HEK293 (cell line): Measurements from ENCODE around the gene NFXL1.
A peak's percentile ranks its signal among the peaks of the same experiment; 100 is the strongest.

ENCODE experiments used
- CTCF ChIA-PET: fragments of 350-600 bp; formaldehyde crosslinking; extraction: SDS; loops from one replicate; lab custom pipeline; 2021; ENCODE audit warnings: antibody characterized with exemption; lab: Yijun Ruan, JAX
- POLR2A ChIA-PET: fragments of 300-600 bp; formaldehyde crosslinking; extraction: SDS; loops from one replicate; lab custom pipeline; 2020; ENCODE audit warnings: antibody characterized with exemption, inconsistent platforms; lab: Yijun Ruan, JAX
- H3K27ac ChIP-seq: fragments of 200-500 bp; sonication (Bioruptor generic); 2 replicates; pipeline ENCODE4 v1.5.1; 2014; ENCODE audit warnings: low read depth, low read length, control low read depth, inconsistent platforms; ENCODE audit errors: extremely low read depth
- H3K36me3 ChIP-seq, 2 experiments: fragments of 200-500 bp in 1 of 2; sonication (Bioruptor generic) in 1 of 2; 1 replicate in 1 of 2; 2 replicates in 1 of 2; pipeline ENCODE4 v1.5.1; 2014 to 2017; ENCODE audit warnings: inconsistent platforms in 2 of 2, low read length in 2 of 2; ENCODE audit not compliant: control insufficient read depth in 2 of 2, insufficient read depth in 1 of 2
- H3K4me1 ChIP-seq: fragments of 200-500 bp; sonication (Bioruptor generic); 2 replicates; pipeline ENCODE4 v1.5.1; 2014; ENCODE audit warnings: mild to moderate bottlenecking, low read length, inconsistent platforms; ENCODE audit not compliant: control insufficient read depth, insufficient read depth
- H3K4me3 ChIP-seq: 2 replicates; pipeline ENCODE4 v1.5.1; 2011; ENCODE audit warnings: low read depth, mild to moderate bottlenecking, control low read depth, low read length, moderate library complexity
- H3K9me3 ChIP-seq: fragments of 200-500 bp; sonication (Bioruptor generic); 2 replicates; pipeline ENCODE4 v1.5.1; 2014; ENCODE audit warnings: low read depth, low read length, inconsistent platforms; ENCODE audit not compliant: control insufficient read depth, insufficient read depth
- EGR2 ChIP-seq: fragments of 450-650 bp; formaldehyde crosslinking; IDR thresholded peaks from 2 replicates; pipeline ENCODE4 v1.5.1; 2016; ENCODE audit warnings: low read depth, missing biosample characterization, missing genetic modification characterization
- KLF16 ChIP-seq: fragments of 450-650 bp; formaldehyde crosslinking; IDR thresholded peaks from 2 replicates; pipeline ENCODE4 v1.5.1; 2017; ENCODE audit warnings: missing biosample characterization, missing genetic modification characterization
- KLF7 ChIP-seq: fragments of 450-650 bp; formaldehyde crosslinking; IDR thresholded peaks from 2 replicates; pipeline ENCODE4 v1.5.1; 2016; ENCODE audit warnings: missing biosample characterization, missing genetic modification characterization, borderline replicate concordance
- OSR2 ChIP-seq: fragments of 450-650 bp; formaldehyde crosslinking; IDR thresholded peaks from 2 replicates; pipeline ENCODE4 v1.5.1; 2016; ENCODE audit warnings: missing biosample characterization, missing genetic modification characterization
- PRDM1 ChIP-seq: fragments of 450-650 bp; formaldehyde crosslinking; IDR thresholded peaks from 2 replicates; pipeline ENCODE4; 2016; ENCODE audit warnings: missing biosample characterization, missing genetic modification characterization
- ZEB2 ChIP-seq: fragments of 450-650 bp; formaldehyde crosslinking; IDR thresholded peaks from 2 replicates; pipeline ENCODE4 v1.5.1; 2016; ENCODE audit warnings: missing biosample characterization, missing genetic modification characterization
- ZNF10 ChIP-seq: fragments of 450-650 bp; formaldehyde crosslinking; IDR thresholded peaks from 2 replicates; pipeline ENCODE4 v1.5.1; 2017; ENCODE audit warnings: missing biosample characterization, missing genetic modification characterization
- ZNF114 ChIP-seq: fragments of 450-650 bp; formaldehyde crosslinking; IDR thresholded peaks from 2 replicates; pipeline ENCODE4 v1.5.0; 2017; ENCODE audit warnings: missing biosample characterization, missing genetic modification characterization
- ZNF132 ChIP-seq: fragments of 450-650 bp; formaldehyde crosslinking; IDR thresholded peaks from 2 replicates; pipeline ENCODE4 v1.5.1; 2017; ENCODE audit warnings: missing biosample characterization, missing genetic modification characterization, borderline replicate concordance
- ZNF133 ChIP-seq: fragments of 450-650 bp; formaldehyde crosslinking; IDR thresholded peaks from 2 replicates; pipeline ENCODE4 v1.5.1; 2016; ENCODE audit warnings: missing biosample characterization, missing genetic modification characterization
- ZNF138 ChIP-seq: fragments of 450-650 bp; formaldehyde crosslinking; IDR thresholded peaks from 2 replicates; pipeline ENCODE4 v1.5.1; 2016; ENCODE audit warnings: missing biosample characterization, missing genetic modification characterization, borderline replicate concordance
- ZNF214 ChIP-seq: fragments of 450-650 bp; formaldehyde crosslinking; IDR thresholded peaks from 2 replicates; pipeline ENCODE4 v1.5.1; 2017; ENCODE audit warnings: missing biosample characterization, mild to moderate bottlenecking, missing genetic modification characterization, borderline replicate concordance
- ZNF274 ChIP-seq, 2 experiments: fragments of 200-500 bp in 1 of 2; fragments of 450-650 bp in 1 of 2; sonication (Bioruptor generic) in 1 of 2; formaldehyde crosslinking in 1 of 2; IDR thresholded peaks; 2 replicates each; pipeline versions ENCODE4 v1.5.1 to v1.6.1; 2014 to 2016; ENCODE audit warnings: borderline replicate concordance in 1 of 2, inconsistent platforms in 1 of 2, low read length in 1 of 2, missing biosample characterization in 1 of 2, missing genetic modification characterization in 1 of 2
- ZNF48 ChIP-seq: fragments of 450-650 bp; formaldehyde crosslinking; IDR thresholded peaks from 2 replicates; pipeline ENCODE4 v1.5.1; 2016; ENCODE audit warnings: missing biosample characterization, missing genetic modification characterization
- ZNF621 ChIP-seq: fragments of 450-650 bp; formaldehyde crosslinking; IDR thresholded peaks from 2 replicates; pipeline ENCODE4 v1.5.1; 2017; ENCODE audit warnings: missing biosample characterization, missing genetic modification characterization
- ZNF623 ChIP-seq: fragments of 450-650 bp; formaldehyde crosslinking; IDR thresholded peaks from 2 replicates; pipeline ENCODE4 v1.5.1; 2016; ENCODE audit warnings: missing biosample characterization, missing genetic modification characterization
- ZNF677 ChIP-seq: fragments of 450-650 bp; IDR thresholded peaks from 2 replicates; pipeline ENCODE4 v1.5.0; 2018; ENCODE audit warnings: missing biosample characterization, mild to moderate bottlenecking, missing genetic modification characterization, moderate library complexity
- ZSCAN23 ChIP-seq: fragments of 450-650 bp; formaldehyde crosslinking; IDR thresholded peaks from 2 replicates; pipeline ENCODE4 v1.5.1; 2016; ENCODE audit warnings: missing biosample characterization, missing genetic modification characterization
- TF ChIP-seq, protein P1 (sequence below): fragments of 450-650 bp; IDR thresholded peaks from 2 replicates; pipeline ENCODE4 v1.5.1; 2018; ENCODE audit warnings: missing biosample characterization, missing genetic modification characterization
- TF ChIP-seq, protein P2 (sequence below): fragments of 450-650 bp; formaldehyde crosslinking; IDR thresholded peaks from 2 replicates; pipeline ENCODE4 v1.5.1; 2017; ENCODE audit warnings: missing biosample characterization, missing genetic modification characterization

Gene NFXL1

DNA sequence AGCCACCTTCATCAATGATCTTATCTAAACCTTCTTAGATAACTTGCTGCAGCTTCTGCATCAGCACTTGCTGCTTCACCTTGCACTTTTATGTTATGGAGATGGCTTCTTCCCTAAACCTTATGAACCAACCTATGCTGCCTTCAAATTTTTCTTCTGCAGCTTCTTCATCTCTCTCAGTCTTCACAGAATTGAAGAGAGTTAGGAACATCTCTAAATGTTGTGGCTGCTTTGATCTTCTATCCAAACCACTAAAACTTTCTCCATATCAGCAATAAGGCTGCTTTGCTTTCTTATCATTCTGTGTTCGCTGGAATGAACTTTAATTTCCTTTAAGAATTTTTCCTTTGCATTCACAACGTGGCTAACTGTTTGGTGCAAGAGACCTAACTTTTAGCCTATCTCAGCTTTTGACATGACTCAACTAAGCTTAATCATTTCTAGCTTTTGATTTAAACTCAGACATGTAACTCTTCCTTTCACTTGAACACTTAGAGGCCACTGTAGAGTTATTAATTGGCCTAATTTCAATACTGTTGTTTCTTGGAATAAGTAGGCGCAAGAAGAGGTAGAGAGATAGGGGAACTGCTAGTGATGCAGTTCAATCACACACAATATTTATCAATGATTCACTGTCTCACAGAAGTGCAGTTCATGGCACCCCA lies 40.4 kb downstream of the NFXL1 start (continued):
- no peak for TF ChIP-seq ZNF621
- TF ChIP-seq ZEB2 (tag by site-specific recombination), result no peak
- no peak for TF ChIP-seq EGR2 (tag by site-specific recombination)
- TF ChIP-seq ZNF114 (tag by site-specific recombination), result no peak

DNA sequence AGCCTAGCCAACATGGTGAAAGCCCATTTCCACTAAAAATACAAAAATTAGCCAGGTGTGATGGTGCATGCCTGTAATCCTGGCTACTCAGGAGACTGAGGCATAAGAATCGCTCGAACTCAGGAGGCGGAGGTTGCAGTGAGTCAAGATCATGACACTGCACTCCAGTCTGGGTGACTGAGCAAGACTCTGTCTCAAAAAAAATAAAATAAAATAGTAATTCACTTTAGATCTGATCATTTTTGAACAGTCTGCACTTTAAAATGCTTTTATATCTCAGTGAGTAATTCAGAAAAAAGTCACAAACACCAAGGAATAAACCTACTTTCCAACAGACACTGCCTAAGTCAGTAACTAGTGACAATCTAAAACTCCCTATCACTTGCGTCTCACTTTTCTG lies 50.9 kb downstream of the NFXL1 start:
- POLR2A ChIA-PET, result interaction anchor here (0.7 kb wide), 1 partner anchor 34 kb away, joined by 3 read pairs; no protein-coding TSS in a partner anchor
- no peak overlapping the region for H3K4me3 ChIP-seq
- no peak for TF ChIP-seq ZNF138 (tag by site-specific recombination)
- 0 out of 2 replicates have a peak, but pooled peaks have one; percentile 28 for TF ChIP-seq PRDM1 (tag by site-specific recombination)
- no peaks in the 10 kb centered on the region for H3K4me1 ChIP-seq
- peaks cover 0 to 10% of the 10 kb centered on the region in 2 experiments; a peak in 1 of 3 replicates for H3K36me3 ChIP-seq
- CTCF ChIA-PET, result no interaction called here
- no peaks in the 10 kb centered on the region for H3K9me3 ChIP-seq
- H3K27ac ChIP-seq, result no peak overlapping the region

DNA sequence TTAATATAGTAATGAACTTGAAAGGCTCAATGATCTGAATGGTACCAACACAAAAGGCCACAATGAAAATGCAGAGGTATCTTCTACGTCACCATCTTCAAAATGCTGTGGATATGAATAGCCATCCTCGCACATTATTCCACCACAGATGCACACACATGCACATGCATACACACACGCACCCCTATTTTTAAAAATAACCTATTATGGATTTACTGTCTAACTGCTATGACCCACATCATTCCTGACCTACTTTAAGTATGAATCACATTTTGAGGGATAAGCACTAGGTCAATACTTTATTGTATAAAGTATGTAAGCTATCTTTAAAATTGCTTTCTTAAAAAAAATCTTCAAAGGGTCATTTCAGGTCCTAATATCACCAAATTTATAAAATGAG lies 52.1 kb downstream of the NFXL1 start:
- peaks cover 0 to 10% of the 10 kb centered on the region in 2 experiments; a peak in 1 of 3 replicates for H3K36me3 ChIP-seq
- ChIA-PET CTCF (no interaction called here), POLR2A (interaction anchor here (0.6 kb wide), 1 partner anchor 10 kb away, joined by 3 read pairs; no protein-coding TSS in a partner anchor)
- H3K9me3 ChIP-seq, result no peaks in the 10 kb centered on the region
- H3K4me3 ChIP-seq, result no peak overlapping the region
- H3K27ac ChIP-seq, result no peak overlapping the region
- H3K4me1 ChIP-seq, result no peaks in the 10 kb centered on the region
- TF ChIP-seq ZSCAN23 (tag by site-specific recombination) (no peak), ZNF133 (tag by site-specific recombination) (no peak), ZNF274 (IDR thresholded peaks at IDR 0.05; ENCODE audit: low read length) (no peak), ZNF274 (tag by site-specific recombination; IDR thresholded peaks at IDR 0.05; ENCODE audit: borderline replicate concordance) (no peak), EGR2 (tag by site-specific recombination) (no peak), ZNF677 (tag by site-specific recombination) (no peak), ZNF48 (tag by site-specific recombination) (no peak), ZNF132 (tag by site-specific recombination) (no peak), KLF16 (tag by site-specific recombination) (no peak), OSR2 (tag by site-specific recombination) (no peak), ZNF623 (tag by site-specific recombination) (no peak), ZNF10 (no peak), KLF7 (no peak), ZNF214 (tag by site-specific recombination) (no peak)
- TF ChIP-seq, protein P1, sequence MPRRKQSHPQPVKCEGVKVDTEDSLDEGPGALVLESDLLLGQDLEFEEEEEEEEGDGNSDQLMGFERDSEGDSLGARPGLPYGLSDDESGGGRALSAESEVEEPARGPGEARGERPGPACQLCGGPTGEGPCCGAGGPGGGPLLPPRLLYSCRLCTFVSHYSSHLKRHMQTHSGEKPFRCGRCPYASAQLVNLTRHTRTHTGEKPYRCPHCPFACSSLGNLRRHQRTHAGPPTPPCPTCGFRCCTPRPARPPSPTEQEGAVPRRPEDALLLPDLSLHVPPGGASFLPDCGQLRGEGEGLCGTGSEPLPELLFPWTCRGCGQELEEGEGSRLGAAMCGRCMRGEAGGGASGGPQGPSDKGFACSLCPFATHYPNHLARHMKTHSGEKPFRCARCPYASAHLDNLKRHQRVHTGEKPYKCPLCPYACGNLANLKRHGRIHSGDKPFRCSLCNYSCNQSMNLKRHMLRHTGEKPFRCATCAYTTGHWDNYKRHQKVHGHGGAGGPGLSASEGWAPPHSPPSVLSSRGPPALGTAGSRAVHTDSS (tag by site-specific recombination), result no peak
- TF ChIP-seq, protein P2, sequence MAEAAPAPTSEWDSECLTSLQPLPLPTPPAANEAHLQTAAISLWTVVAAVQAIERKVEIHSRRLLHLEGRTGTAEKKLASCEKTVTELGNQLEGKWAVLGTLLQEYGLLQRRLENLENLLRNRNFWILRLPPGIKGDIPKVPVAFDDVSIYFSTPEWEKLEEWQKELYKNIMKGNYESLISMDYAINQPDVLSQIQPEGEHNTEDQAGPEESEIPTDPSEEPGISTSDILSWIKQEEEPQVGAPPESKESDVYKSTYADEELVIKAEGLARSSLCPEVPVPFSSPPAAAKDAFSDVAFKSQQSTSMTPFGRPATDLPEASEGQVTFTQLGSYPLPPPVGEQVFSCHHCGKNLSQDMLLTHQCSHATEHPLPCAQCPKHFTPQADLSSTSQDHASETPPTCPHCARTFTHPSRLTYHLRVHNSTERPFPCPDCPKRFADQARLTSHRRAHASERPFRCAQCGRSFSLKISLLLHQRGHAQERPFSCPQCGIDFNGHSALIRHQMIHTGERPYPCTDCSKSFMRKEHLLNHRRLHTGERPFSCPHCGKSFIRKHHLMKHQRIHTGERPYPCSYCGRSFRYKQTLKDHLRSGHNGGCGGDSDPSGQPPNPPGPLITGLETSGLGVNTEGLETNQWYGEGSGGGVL (tag by site-specific recombination), result no peak
